ENCODE measurements around the gene MN1.

MN1 gene

DNA sequence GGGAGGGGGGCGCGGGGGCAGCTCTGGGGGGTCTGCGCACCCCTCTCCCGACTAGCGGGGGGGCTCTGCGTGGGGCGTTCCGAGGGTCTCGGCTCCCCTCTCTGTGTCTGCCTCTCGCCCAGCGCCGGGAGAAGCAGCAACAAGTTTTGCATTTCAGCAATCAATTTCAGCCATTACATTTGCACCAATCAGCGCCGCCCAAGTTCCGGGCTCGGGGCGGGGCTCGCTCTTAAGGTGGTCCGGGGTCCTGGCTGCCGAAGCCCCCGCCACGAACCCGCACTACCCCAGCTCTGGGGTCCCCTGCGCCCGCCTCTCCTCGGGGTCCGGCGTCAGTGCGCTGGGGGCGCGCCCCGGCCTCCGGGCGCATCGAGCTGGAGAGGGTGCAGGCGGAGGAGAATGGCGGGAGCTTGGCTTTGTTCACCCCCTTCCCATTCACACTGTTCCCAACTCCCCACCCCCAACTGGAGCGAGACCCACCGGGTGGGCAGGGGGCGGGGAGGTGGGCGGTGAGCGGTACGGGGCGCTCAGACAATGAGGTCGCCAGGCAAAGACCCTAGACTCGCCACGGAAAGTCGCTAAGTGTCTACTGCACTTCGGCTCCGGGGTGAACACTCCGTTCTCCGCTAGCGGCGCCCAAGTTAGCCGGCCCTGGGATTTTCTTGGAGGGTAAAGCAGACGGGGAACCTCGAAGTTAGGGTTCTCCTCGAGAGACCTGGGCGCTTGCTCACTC lies at the start of gene MN1:
Gene MN1, minus strand, starts transcription at position 141 of the 730 bp plus-strand sequence. CDS start 1,213 bp downstream, outside the sequence.
- DNase-seq (ENCODE audit: low read depth, low spot score): no peak

GRCh38 chr22:27850000-27850521 lies 48.5 kb upstream of the MN1 start:
- DNase-seq (ENCODE audit: low read depth, low spot score): no peak

- DNase-seq (ENCODE audit: low read depth, low spot score): no peak
Observed at GRCh38 chr22:27848005-27848404, 46.4 kb upstream of the MN1 start.

DNA sequence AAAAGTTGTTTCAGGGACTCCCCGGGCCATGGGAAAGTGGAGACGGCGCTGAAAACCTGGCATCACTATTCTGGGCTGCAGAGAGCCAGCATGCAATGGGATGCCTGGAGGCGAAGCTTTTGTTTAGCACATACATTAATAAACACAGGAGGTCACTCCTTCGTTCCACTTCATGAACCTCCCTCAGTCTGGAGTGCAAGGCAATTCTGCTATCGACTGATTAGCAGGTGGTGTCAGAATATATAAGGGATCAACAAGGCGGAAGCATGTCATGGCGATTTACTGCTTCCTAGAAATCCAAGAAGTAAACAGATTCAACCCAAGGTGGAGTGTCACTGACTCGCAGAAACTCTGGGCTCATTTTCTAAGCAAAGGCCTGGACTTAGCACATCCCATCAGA lies 45.4 kb upstream of the MN1 start:
- DNase-seq (ENCODE audit: low read depth, low spot score): no peak

GRCh38 chr22:27846248-27846757 lies 44.7 kb upstream of the MN1 start:
- DNase-seq (ENCODE audit: low read depth, low spot score): no peak

- no peak for DNase-seq (ENCODE audit: low read depth, low spot score)
Observed at GRCh38 chr22:27845644-27846043, 44.1 kb upstream of the MN1 start.

GRCh38 chr22:27844656-27845591 lies 43.4 kb upstream of the MN1 start:
- DNase-seq (ENCODE audit: low read depth, low spot score): no peak

- no peak for DNase-seq (ENCODE audit: low read depth, low spot score)
Observed at GRCh38 chr22:27844256-27844655, 42.7 kb upstream of the MN1 start.

- no peak for DNase-seq (ENCODE audit: low read depth, low spot score)
Observed at GRCh38 chr22:27843441-27843840, 41.9 kb upstream of the MN1 start.

DNA sequence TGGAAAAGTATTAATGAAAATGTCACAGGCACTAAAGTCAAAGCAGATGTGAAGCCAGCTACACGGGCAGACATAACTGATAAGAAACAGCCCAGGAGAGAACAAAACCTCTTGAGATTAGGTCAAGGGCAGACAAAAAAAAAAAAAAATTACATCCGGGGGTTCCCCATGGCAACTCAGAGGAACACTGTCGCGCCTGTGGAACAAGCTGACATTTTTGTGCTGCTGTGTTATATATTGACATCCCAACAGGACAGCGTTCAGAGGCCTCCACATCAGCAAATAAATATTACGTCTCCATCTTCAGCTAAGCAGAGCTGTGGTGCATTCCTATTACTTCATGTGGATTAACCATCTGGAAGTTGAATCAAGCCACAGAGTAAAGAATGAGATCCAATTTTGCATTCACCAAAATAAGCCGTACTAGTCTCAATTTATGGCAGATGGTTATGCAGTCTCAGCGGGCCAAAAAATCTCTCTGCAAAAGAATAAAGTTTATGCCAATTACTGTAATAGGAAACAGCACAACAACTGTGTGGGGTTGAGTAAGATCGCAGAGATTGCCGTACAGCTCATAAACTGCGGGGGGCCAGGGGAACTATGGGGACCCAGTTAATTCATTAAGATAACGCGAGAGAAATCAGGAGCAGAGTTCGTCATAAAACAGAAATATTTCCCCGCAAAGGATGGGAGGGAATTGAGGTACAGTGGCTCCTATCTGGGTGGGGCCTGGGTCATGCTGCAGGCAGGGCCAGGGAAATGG lies 41.3 kb upstream of the MN1 start:
- DNase-seq (ENCODE audit: low read depth, low spot score): no peak

GRCh38 chr22:27842201-27842600 lies 40.6 kb upstream of the MN1 start:
- DNase-seq (ENCODE audit: low read depth, low spot score): no peak

GRCh38 chr22:27840436-27840835 lies 38.9 kb upstream of the MN1 start:
- no peak for DNase-seq (ENCODE audit: low read depth, low spot score)

DNA sequence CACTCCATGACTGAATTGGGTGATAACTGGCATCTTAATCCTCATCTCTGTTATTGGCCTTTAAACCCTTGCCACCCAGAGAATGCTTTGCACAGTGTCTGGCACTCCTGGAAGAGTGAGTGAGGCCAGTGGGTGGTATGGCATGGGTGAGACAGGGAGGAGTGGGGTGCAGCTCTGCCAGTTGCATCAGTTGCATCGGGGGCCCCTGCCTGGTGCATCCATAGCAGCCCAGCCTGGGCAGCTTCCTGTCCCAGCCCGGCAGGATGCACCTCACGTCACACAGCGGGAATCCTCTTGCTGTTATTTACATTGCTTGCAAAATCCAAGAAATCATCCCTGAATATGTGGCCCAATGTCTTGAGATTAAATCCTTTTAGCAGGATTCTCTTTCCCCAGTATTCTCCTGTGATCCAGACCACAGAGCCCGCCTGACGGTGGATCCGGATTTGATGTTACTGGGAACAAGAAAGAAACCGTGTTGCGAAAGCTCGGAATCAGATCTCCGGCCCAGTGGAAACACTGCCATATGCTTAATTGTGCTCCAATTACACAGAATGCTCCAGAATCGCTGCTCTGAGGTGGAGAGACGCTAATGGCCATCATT lies 37.6 kb upstream of the MN1 start:
- DNase-seq (ENCODE audit: low read depth, low spot score): no peak

- no peak for DNase-seq (ENCODE audit: low read depth, low spot score)
Observed at GRCh38 chr22:27836181-27836580, 34.6 kb upstream of the MN1 start.

GRCh38 chr22:27835446-27835845 lies 33.9 kb upstream of the MN1 start:
- DNase-seq (ENCODE audit: low read depth, low spot score): no peak

DNA sequence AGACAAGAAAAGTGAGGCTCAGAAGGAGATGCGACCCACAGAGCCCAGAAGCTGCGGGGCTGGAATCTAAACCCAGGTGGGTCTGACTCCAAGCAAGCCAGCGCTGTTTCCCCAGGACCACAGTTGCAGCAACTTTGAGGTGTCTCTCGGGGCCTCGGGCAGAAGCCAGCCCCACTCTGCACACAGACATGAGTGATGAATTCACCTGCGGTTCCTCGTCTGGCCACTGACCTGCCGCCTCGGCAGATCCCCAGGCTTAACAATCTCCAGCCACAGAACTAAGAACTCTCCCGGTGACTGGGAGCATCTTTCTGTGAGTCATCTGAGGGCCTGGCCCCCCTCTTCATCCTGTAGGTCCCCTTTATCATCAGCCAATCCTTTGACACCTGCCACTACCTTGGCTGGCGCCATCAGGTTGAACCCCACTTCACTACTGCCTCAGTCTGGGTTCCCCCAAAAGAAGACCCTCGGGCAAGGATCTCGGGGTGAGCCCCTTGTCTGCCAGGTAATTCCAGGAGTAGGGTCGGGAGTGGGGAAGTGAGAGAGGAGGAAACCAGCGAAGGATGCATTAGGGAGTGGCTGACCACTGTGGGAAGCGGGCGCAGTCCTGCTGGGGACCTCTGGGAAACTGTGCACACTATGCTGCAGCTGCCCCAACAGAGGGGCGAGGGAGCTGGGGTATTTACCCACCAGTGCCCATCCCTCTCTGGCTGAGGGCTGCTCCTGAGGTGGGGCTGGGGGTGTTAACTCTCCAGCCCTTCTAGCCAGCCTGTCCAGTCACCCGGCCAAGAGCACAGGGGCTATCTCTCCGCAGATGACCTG lies 33.0 kb upstream of the MN1 start:
- no peak for DNase-seq (ENCODE audit: low read depth, low spot score)

DNA sequence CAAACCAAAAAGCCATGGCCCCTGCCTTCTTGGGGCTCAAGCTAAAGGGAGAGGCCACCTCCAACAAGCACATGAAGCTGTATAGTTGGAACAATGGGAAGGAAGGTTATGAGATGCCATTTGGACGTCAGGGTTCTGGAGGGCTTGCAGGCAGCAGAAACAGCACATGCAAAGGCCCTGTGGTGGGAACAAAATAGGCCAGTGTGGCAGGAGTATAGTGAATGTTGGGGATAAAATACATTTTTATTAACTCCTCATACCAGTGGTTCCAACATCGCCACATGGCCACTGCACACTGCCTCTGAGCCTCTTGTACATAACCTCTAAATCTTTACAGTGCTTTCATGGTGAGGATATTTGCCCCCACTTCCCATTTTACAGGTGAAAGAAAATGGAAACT lies 32.2 kb upstream of the MN1 start:
- DNase-seq (ENCODE audit: low read depth, low spot score): no peak

DNA sequence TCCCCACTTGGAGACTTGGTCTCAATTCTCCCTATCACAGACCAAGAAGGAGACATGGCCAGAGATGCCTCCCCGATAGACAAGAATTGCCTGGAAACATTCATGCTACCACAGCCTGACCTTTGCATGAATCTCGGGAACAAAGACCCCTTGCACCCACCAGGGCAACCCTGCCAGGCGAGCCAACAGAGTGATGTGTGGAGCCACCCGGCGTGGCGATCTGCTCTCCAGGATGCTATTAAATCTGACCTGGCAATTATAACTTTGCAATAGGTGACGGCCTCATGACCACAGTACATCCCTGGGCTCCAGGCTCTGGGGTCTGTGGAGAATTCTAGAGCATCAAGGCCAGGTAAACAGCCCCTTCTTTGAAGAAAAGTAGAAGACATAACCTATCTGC lies 31.1 kb upstream of the MN1 start:
- no peak for DNase-seq (ENCODE audit: low read depth, low spot score)

DNA sequence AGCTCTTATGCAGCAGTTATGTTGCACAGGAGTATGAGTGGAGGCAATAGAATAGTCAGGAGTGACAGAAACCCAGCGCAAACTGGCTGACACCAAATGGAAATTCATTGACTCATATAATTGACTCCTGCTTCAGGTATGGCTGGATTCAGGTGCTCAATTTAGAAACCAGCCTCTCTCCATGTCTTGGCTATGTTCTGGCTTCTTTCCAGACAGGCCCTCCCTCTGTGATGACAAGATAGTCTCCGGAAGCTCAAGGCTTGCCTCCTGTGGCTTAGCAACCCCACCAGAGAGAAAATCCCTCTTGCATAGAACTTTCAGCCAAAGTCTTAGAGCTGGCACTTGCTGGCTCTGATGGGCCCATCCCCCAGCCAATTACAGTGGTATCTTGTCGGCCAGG lies 28.1 kb upstream of the MN1 start:
- DNase-seq (ENCODE audit: low read depth, low spot score): no peak
